HL-60 (cell line): Measurements from ENCODE around the gene CDC42EP3.
A peak's percentile ranks its signal among the peaks of the same experiment; 100 is the strongest.

Experiments
- DNase-seq, 2 experiments: peaks; one replicate each; pipeline ENCODE4 v3.0.0-alpha.2; 2010 to 2020; ENCODE audit warnings: low read depth in 1 of 2, low spot score in 1 of 2
- H3K27ac ChIP-seq: fragments of 250-450 bp; sonication (Bioruptor Pico); replicated peaks from 2 replicates; pipeline ENCODE4 v1.5.1; 2020; ENCODE audit warnings: mild to moderate bottlenecking, moderate library complexity
- H3K27me3 ChIP-seq: fragments of 250-450 bp; sonication (Bioruptor Pico); 2 replicates; pipeline ENCODE4 v1.5.1; 2021; ENCODE audit warnings: mild to moderate bottlenecking, moderate library complexity; ENCODE audit not compliant: insufficient read depth, poor library complexity, severe bottlenecking
- H3K4me3 ChIP-seq: replicated peaks from 2 replicates; pipeline ENCODE4 v1.5.1; 2011; ENCODE audit warnings: mild to moderate bottlenecking, control low read depth, low read length; ENCODE audit not compliant: insufficient read depth
- GABPA ChIP-seq: IDR thresholded peaks from 2 replicates; pipeline ENCODE4 v1.6.1; 2012; ENCODE audit warnings: low read depth
- POLR2AphosphoS5 ChIP-seq: IDR thresholded peaks from 2 replicates; pipeline ENCODE4 v1.6.1; 2012; ENCODE audit warnings: low read depth
- SPI1 ChIP-seq: IDR thresholded peaks from 2 replicates; pipeline ENCODE4 v1.6.1; 2012; ENCODE audit warnings: low read depth, mild to moderate bottlenecking, borderline replicate concordance
- TF ChIP-seq, protein P1 (sequence below): IDR thresholded peaks from one replicate; pipeline ENCODE4 v1.5.1; 2011; ENCODE audit warnings: low read length, control low read depth, inconsistent platforms; ENCODE audit not compliant: insufficient read depth
- TF ChIP-seq, protein P2 (sequence below): IDR thresholded peaks from 2 replicates; pipeline ENCODE4 v1.6.1; 2012; ENCODE audit warnings: low read depth; ENCODE audit not compliant: insufficient replicate concordance

Gene CDC42EP3

DNA sequence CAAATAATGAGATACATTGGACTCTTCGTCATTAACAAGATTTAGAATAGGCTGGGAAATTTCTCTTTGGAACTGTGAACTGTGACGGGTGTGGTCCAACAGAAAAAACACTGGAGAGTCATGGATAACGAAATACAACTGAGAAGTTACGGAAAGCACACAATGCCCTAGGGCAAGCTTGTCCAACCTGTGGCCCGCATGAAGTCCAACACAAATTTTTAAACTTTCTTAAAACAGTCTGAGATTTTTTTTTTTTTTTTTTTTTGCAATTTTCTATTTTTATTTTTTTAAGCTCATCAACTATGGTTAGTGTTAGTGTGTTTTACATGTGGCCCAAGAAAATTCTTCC lies 27.7 kb downstream of the CDC42EP3 start:
- Histone ChIP-seq H3K4me3 (no peak overlapping the region), H3K27me3 (no peaks in the 10 kb centered on the region), H3K27ac (no peak overlapping the region)
- TF ChIP-seq, protein P1, sequence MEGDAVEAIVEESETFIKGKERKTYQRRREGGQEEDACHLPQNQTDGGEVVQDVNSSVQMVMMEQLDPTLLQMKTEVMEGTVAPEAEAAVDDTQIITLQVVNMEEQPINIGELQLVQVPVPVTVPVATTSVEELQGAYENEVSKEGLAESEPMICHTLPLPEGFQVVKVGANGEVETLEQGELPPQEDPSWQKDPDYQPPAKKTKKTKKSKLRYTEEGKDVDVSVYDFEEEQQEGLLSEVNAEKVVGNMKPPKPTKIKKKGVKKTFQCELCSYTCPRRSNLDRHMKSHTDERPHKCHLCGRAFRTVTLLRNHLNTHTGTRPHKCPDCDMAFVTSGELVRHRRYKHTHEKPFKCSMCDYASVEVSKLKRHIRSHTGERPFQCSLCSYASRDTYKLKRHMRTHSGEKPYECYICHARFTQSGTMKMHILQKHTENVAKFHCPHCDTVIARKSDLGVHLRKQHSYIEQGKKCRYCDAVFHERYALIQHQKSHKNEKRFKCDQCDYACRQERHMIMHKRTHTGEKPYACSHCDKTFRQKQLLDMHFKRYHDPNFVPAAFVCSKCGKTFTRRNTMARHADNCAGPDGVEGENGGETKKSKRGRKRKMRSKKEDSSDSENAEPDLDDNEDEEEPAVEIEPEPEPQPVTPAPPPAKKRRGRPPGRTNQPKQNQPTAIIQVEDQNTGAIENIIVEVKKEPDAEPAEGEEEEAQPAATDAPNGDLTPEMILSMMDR = no peak
- DNase-seq = no peak

DNA sequence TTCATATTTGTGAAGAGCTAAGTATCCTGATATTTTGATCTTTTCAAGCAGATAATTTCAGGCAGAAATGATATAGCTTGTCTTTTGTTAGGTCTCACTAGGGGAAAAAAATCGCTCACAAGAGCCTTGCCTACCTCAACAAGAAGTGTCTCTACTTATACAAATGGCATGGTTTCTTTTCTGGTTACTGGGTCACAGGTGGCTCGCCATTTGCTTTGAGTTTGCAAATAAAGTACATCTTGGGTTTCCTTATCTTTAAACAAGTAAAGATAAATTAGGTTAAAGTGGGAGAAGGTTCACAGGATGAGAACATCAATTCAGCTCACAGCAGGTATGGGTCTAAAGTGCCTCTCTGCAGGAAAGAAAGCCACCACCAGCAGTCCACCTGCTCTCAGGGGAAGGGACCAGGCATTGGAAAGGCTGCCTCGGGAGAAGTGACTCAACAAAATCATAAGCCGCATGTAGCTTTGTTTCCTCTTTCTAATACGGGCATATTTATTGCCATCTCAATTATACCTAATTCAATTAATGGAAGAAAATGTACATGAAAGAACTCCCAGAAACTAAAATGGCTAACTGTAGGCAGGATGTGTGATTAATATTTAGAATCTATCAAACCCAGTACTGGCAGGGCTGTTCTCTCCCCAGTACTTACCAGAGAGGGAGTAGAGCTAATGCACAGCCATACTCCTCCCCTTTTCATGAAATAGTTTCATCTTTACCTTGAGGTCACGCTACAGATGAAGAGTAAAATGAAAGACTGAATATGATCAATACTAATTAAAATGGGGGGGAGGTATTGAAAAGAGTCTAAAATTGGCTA lies 28.3 kb downstream of the CDC42EP3 start:
- TF ChIP-seq SPI1 (no peak), POLR2AphosphoS5 (no peak), GABPA (no peak)
- TF ChIP-seq, protein P2, sequence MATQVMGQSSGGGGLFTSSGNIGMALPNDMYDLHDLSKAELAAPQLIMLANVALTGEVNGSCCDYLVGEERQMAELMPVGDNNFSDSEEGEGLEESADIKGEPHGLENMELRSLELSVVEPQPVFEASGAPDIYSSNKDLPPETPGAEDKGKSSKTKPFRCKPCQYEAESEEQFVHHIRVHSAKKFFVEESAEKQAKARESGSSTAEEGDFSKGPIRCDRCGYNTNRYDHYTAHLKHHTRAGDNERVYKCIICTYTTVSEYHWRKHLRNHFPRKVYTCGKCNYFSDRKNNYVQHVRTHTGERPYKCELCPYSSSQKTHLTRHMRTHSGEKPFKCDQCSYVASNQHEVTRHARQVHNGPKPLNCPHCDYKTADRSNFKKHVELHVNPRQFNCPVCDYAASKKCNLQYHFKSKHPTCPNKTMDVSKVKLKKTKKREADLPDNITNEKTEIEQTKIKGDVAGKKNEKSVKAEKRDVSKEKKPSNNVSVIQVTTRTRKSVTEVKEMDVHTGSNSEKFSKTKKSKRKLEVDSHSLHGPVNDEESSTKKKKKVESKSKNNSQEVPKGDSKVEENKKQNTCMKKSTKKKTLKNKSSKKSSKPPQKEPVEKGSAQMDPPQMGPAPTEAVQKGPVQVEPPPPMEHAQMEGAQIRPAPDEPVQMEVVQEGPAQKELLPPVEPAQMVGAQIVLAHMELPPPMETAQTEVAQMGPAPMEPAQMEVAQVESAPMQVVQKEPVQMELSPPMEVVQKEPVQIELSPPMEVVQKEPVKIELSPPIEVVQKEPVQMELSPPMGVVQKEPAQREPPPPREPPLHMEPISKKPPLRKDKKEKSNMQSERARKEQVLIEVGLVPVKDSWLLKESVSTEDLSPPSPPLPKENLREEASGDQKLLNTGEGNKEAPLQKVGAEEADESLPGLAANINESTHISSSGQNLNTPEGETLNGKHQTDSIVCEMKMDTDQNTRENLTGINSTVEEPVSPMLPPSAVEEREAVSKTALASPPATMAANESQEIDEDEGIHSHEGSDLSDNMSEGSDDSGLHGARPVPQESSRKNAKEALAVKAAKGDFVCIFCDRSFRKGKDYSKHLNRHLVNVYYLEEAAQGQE = no peak
- TF ChIP-seq, protein P1 = no peak
- Histone ChIP-seq H3K4me3 (no peak overlapping the region), H3K27me3 (no peaks in the 10 kb centered on the region), H3K27ac (peak overlapping the region; percentile 31; the same call in 1 of the 2 replicates)
- peak in 1 of 2 experiments; percentile 47 for DNase-seq

DNA sequence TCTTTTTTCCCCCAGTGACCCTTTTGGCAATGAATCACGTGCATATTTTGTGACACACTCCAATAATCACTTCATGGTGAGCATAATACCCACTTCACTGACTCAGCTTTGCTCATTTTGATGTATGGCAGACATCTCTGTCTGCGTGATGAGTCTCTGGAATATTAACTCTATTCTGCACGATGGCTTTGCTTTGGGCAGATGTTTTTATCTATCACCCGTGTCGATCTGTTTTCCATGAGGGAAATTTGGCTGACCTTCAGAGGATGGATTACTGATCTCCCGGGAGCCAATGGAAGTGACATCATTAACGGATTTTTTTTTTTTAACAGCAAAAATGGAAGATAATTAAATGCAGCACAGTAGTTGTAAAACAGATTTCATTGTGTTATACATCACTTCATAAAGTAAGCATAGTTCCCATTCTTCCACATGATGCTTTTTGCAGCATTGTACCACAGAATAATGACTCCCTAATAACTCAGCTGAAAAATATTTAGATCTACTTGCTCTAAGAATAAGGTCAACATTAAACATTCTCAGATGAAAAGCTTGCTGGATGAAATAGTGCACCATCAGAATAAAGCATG lies 29.8 kb downstream of the CDC42EP3 start:
- TF ChIP-seq POLR2AphosphoS5 (no peak), SPI1 (no peak), GABPA (no peak)
- Histone ChIP-seq H3K27ac (no peak overlapping the region), H3K27me3 (no peaks in the 10 kb centered on the region), H3K4me3 (no peak overlapping the region)
- no peak for DNase-seq

DNA sequence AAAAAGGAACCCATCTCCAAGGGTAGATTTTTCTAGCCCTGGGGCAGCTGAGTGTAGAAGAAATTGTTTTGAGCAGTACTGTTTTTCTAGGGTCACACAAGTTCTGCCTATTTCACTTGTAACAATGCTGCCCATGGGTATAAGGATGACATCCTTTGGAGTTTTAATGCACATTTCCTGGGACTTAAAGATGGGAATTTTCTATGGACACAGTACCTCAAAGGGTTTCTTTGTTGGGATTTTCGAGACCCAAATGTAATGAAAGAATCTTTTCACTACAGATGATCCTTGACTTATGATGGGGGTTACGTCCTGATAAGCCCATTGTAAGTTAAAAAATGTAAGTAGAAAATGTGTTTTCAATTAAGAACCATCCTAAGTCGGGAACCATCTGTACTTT lies 31.8 kb downstream of the CDC42EP3 start:
- Histone ChIP-seq H3K27me3 (no peaks in the 10 kb centered on the region), H3K27ac (no peak overlapping the region), H3K4me3 (no peak overlapping the region)
- DNase-seq = no peak
- TF ChIP-seq GABPA (no peak), POLR2AphosphoS5 (no peak), SPI1 (no peak)
- TF ChIP-seq, protein P2 = no peak

DNA sequence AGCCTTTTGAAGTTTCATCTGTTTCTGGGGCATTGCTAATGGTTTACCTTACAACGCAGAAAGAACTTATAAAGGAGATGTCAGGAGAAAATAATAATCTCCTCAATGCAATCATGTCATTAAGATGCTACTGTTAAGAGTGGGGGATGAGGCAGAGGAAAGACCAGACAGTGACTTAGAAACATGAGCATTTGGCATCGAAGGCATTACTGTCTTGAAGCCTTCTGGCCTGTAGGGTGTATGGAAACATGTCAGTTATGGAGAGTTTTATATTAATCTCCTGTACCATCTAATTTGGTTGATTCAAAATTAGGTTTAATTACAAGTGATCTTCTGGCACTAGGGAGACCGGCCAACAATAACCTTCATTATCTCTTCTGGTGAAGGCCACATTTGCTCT lies 32.5 kb downstream of the CDC42EP3 start:
- no peaks in the 10 kb centered on the region for H3K27me3 ChIP-seq
- no peak for TF ChIP-seq POLR2AphosphoS5
- no peak for TF ChIP-seq GABPA
- TF ChIP-seq, protein P1 = no peak
- no peak for TF ChIP-seq SPI1
- TF ChIP-seq, protein P2 = no peak
- no peak for DNase-seq
- H3K4me3 ChIP-seq = no peak overlapping the region
- H3K27ac ChIP-seq = no peak overlapping the region
